Stimulated activated CD8-positive, alpha-beta memory T cell treated with anti-CD3 and anti-CD28 coated beads, Interleukin-7, amount 100 ng/mL, for 24 hours (primary cell): ENCODE measurements around the gene RPTOR.

Experiments
- DNase-seq: peaks from one replicate; pipeline ENCODE4 v3.0.0-alpha.2; 2020; ENCODE audit warnings: low read depth

RPTOR gene

GRCh38 chr17:80916246-80916645, 371.6 kb downstream of the RPTOR start:
- no peak for DNase-seq

- DNase-seq, result no peak
These were observed 373.3 kb downstream of the RPTOR start for GRCh38 chr17:80917716-80918560.

- no peak for DNase-seq
These were observed 374.1 kb downstream of the RPTOR start for GRCh38 chr17:80918731-80919130.

GRCh38 chr17:80919331-80920311, 375.0 kb downstream of the RPTOR start:
- DNase-seq, result no peak

- no peak for DNase-seq
These were observed 375.8 kb downstream of the RPTOR start for GRCh38 chr17:80920441-80920840.

- no peak for DNase-seq
These were observed 376.5 kb downstream of the RPTOR start for GRCh38 chr17:80921159-80921558.

- DNase-seq, result no peak
These were observed 377.3 kb downstream of the RPTOR start for GRCh38 chr17:80921741-80922579.

GRCh38 chr17:80922580-80923160, 378.0 kb downstream of the RPTOR start:
- no peak for DNase-seq

- no peak for DNase-seq
These were observed 378.8 kb downstream of the RPTOR start for GRCh38 chr17:80923211-80924110.

GRCh38 chr17:80924111-80924806, 379.6 kb downstream of the RPTOR start:
- no peak for DNase-seq

GRCh38 chr17:80924807-80925610, 380.4 kb downstream of the RPTOR start:
- DNase-seq, result no peak

- no peak for DNase-seq
These were observed 381.2 kb downstream of the RPTOR start for GRCh38 chr17:80925688-80926335.

GRCh38 chr17:80926591-80927250, 382.1 kb downstream of the RPTOR start:
- DNase-seq, result no peak

- DNase-seq, result no peak
These were observed 383.2 kb downstream of the RPTOR start for GRCh38 chr17:80927791-80928216.

GRCh38 chr17:80929449-80929848, 384.8 kb downstream of the RPTOR start:
- no peak for DNase-seq

GRCh38 chr17:80930335-80931279, 386.0 kb downstream of the RPTOR start:
- DNase-seq, result no peak
